AG10803 (cell line): ENCODE measurements around the gene PURA.
"Not testable (repeated sequence)": the region's sequence is repeated elsewhere in the genome, so short reads cannot be mapped to it uniquely, and the experiment has no call there.

Experiments used
- DNase-seq: peaks from one replicate; pipeline ENCODE4 v3.0.0; 2010; ENCODE audit warnings: low read depth
- H3K4me3 ChIP-seq: 2 replicates; pipeline ENCODE4 v1.5.1; 2011; ENCODE audit warnings: mild to moderate bottlenecking, low read length, control low read depth
- CTCF ChIP-seq: conservative IDR thresholded peaks from 2 replicates; pipeline ENCODE4 v1.5.1; 2011; ENCODE audit warnings: mild to moderate bottlenecking, low read length, control low read depth, inconsistent platforms

Gene PURA

GRCh38 chr5:140150201-140150600 is 36.3 kb downstream of the PURA start:
- no peak overlapping the region for H3K4me3 ChIP-seq
- TF ChIP-seq CTCF, result no peak
- no peak for DNase-seq

- no peak for DNase-seq
- TF ChIP-seq CTCF, result no peak
- H3K4me3 ChIP-seq, result no peak overlapping the region
Observed at GRCh38 chr5:140151144-140152021, 37.5 kb downstream of the PURA start.

GRCh38 chr5:140152022-140152999 is 38.4 kb downstream of the PURA start:
- no peak for DNase-seq
- no peak for TF ChIP-seq CTCF
- H3K4me3 ChIP-seq, result no peak overlapping the region

- no peak for DNase-seq
- no peak overlapping the region for H3K4me3 ChIP-seq
- TF ChIP-seq CTCF, result no peak
Observed at GRCh38 chr5:140153255-140153654, 39.3 kb downstream of the PURA start.

GRCh38 chr5:140153905-140154304 is 40.0 kb downstream of the PURA start:
- H3K4me3 ChIP-seq, result no peak overlapping the region
- no peak for DNase-seq
- no peak for TF ChIP-seq CTCF

GRCh38 chr5:140154710-140155381 is 40.9 kb downstream of the PURA start:
- not testable (repeated sequence) for DNase-seq, H3K4me3 ChIP-seq
